Sigmoid colon (tissue), 7 donors: ENCODE data around the gene EHBP1L1. TPM values are rescaled to one million over a fixed set of nuclear protein-coding genes. Genes with fewer than 3 reads are reported as not detected.

Experiments used
- DNase-seq: peaks from one replicate; pipeline ENCODE4 v3.0.0-alpha.2; 2019
- H3K27ac ChIP-seq, 4 donors: fragments of 200-600 bp; sonication (generic); one replicate each; pipeline ENCODE4 v1.5.1; 2016 to 2019; ENCODE audit warnings: mild to moderate bottlenecking in 1 of 4
- H3K27me3 ChIP-seq, 3 donors: fragments of 200-600 bp; sonication (generic); one replicate each; pipeline ENCODE4 v1.5.1; 2019; ENCODE audit warnings: mild to moderate bottlenecking in 1 of 3
- H3K36me3 ChIP-seq, 4 donors: fragments of 200-600 bp; sonication (generic); one replicate each; pipeline ENCODE4 v1.5.1; 2016 to 2019
- H3K4me1 ChIP-seq, 4 donors: fragments of 200-600 bp; sonication (generic); one replicate each; pipeline ENCODE4 v1.5.1; 2017 to 2019
- H3K4me3 ChIP-seq, 4 donors: fragments of 200-600 bp; sonication (generic); one replicate each; pipeline ENCODE4 v1.5.1; 2017 to 2019; ENCODE audit warnings: mild to moderate bottlenecking in 2 of 4, moderate library complexity in 1 of 4
- H3K9me3 ChIP-seq, 4 donors: fragments of 200-600 bp in 3 of 4; sonication (generic) in 3 of 4; one replicate each; pipeline versions ENCODE4 v1.5.1 to v1.6.1; 2013 to 2019
- EP300 ChIP-seq, 4 donors: sonication (generic); formaldehyde crosslinking; IDR thresholded peaks; one replicate each; pipeline ENCODE4 v1.6.1; 2017; ENCODE audit warnings: antibody characterized with exemption in 4 of 4
- POLR2A ChIP-seq, 2 donors: fragments of 450-650 bp; IDR thresholded peaks; one replicate each; pipeline ENCODE4 v1.6.1; 2016; ENCODE audit warnings: antibody characterized with exemption in 2 of 2, mild to moderate bottlenecking in 2 of 2, moderate library complexity in 2 of 2
- POLR2AphosphoS5 ChIP-seq, 4 donors: sonication (generic); formaldehyde crosslinking; IDR thresholded peaks; one replicate each; pipeline ENCODE4 v1.6.1; 2017; ENCODE audit warnings: antibody characterized with exemption in 4 of 4
- WGBS, 2 donors: extraction: QIAGEN DNeasy Blood & Tissue Kit; methylation state at CpG; one replicate each; pipeline ENCODE4 v1.1.7; 2013; 5-methylcytosine and 5-hydroxymethylcytosine counted together
- intact Hi-C: fragments of 100-400 bp; cut with DNase I; formaldehyde crosslinking; loops from one replicate; pipeline ENCODE4 v1.15.1; 2023
- polyA plus RNA-seq, 3 donors: library from polyadenylated mRNA; stranded (reverse); fragments of 200-250 nt; gene quantifications; one replicate each; pipeline ENCODE4 v1.2.3, GENCODE V29; 2013
- total RNA-seq, 4 donors: library from RNA; depleted of rRNA; stranded (reverse); fragments of >200 nt; gene quantifications; one replicate each; pipeline ENCODE4 v1.1.0, GENCODE V29; 2016
- TF ChIP-seq, protein P1 (sequence below), 4 experiments: fragments of 450-650 bp in 3 of 4; fragments of 200-600 bp in 1 of 4; IDR thresholded peaks; one replicate each; pipeline ENCODE4 v1.5.1; 2016 to 2019; ENCODE audit warnings: antibody characterized with exemption in 4 of 4, mild to moderate bottlenecking in 3 of 4, moderate library complexity in 2 of 4
- donor health status: healthy with polysubstance abuse.
- donor health status: Bipolar disorder and iron deficiency.
- donor health status: healthy.

The EHBP1L1 gene
- total and polyA plus RNA-seq, 7 donors: 31.2 to 366 (median 148) TPM

DNA sequence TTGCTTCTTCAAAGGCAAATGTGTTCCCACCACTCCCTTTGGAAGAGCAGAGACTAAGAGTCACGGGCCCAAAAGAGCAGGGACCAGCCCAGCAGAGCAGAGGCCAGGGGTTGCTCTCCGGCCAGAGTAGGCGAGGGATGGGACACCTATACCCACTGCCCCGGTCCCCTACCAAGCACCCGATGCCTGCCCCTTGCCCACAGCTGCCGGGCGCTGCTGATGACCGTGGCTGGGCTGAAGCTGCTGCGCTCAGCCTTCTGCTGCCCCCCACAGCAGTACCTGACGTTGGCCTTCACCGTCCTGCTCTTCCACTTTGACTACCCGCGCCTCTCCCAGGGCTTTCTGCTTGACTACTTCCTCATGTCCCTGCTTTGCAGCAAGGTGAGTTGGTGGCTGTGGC is 51.3 kb downstream of the EHBP1L1 start:
- Histone ChIP-seq H3K4me1 (peaks cover 0 to 5% (median 2%) of the 10 kb centered on the region in 4 donors), H3K9me3 (no peaks in the 10 kb centered on the region), H3K27ac (no peak overlapping the region), H3K27me3 (no peaks in the 10 kb centered on the region), H3K4me3 (no peak overlapping the region), H3K36me3 (peaks cover 38 to 98% (median 76%) of the 10 kb centered on the region in 4 donors)
- TF ChIP-seq, protein P1, sequence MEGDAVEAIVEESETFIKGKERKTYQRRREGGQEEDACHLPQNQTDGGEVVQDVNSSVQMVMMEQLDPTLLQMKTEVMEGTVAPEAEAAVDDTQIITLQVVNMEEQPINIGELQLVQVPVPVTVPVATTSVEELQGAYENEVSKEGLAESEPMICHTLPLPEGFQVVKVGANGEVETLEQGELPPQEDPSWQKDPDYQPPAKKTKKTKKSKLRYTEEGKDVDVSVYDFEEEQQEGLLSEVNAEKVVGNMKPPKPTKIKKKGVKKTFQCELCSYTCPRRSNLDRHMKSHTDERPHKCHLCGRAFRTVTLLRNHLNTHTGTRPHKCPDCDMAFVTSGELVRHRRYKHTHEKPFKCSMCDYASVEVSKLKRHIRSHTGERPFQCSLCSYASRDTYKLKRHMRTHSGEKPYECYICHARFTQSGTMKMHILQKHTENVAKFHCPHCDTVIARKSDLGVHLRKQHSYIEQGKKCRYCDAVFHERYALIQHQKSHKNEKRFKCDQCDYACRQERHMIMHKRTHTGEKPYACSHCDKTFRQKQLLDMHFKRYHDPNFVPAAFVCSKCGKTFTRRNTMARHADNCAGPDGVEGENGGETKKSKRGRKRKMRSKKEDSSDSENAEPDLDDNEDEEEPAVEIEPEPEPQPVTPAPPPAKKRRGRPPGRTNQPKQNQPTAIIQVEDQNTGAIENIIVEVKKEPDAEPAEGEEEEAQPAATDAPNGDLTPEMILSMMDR (IDR thresholded peaks at IDR 0.05): no peak
- TF ChIP-seq POLR2A (IDR thresholded peaks at IDR 0.05) (no peak), EP300 (IDR thresholded peaks at IDR 0.05) (no peak), POLR2AphosphoS5 (IDR thresholded peaks at IDR 0.05) (no peak)
- no peak for DNase-seq
- 95% methylated on average over 13 of the region's 13 CpGs for WGBS, 2 donors
- intact Hi-C loops: loop anchor here (5.0 to 10.0 kb wide), 2 partner anchors 80 to 188 kb away; no protein-coding TSS in a partner anchor

DNA sequence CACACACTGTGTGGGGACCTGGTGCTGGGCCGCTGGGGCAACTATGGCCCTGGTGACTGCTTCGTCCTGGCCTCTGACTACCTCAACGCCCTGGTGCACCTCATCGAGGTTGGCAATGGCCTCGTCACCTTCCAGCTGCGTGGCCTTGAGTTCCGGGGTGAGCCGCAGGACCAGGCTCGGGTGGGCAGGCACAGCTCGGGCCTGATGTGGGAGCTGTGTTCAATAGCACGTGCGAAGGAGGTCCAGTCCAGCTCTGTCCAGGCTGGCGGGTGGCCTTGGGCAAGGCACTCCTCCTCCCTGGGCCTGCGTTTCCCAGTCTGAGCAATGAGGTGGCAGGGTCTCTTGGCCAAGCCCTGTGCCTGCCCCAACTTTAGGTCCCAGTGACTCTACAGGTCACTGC is 53.7 kb downstream of the EHBP1L1 start:
- Histone ChIP-seq H3K4me1 (peaks cover 0 to 5% (median 2%) of the 10 kb centered on the region in 4 donors), H3K27ac (no peak overlapping the region), H3K36me3 (peaks cover 45 to 98% (median 71%) of the 10 kb centered on the region in 4 donors), H3K27me3 (no peaks in the 10 kb centered on the region), H3K9me3 (no peaks in the 10 kb centered on the region), H3K4me3 (no peak overlapping the region)
- 96 to 97% methylated on average over 14 of the region's 14 CpGs for WGBS, 2 donors
- DNase-seq: no peak
- intact Hi-C loops: loop anchor here (5.0 to 10.0 kb wide), 2 partner anchors 78 to 185 kb away; no protein-coding TSS in a partner anchor
- TF ChIP-seq POLR2A (IDR thresholded peaks at IDR 0.05) (no peak), POLR2AphosphoS5 (IDR thresholded peaks at IDR 0.05) (no peak)
- TF ChIP-seq, protein P1 (IDR thresholded peaks at IDR 0.05): no peak

DNA sequence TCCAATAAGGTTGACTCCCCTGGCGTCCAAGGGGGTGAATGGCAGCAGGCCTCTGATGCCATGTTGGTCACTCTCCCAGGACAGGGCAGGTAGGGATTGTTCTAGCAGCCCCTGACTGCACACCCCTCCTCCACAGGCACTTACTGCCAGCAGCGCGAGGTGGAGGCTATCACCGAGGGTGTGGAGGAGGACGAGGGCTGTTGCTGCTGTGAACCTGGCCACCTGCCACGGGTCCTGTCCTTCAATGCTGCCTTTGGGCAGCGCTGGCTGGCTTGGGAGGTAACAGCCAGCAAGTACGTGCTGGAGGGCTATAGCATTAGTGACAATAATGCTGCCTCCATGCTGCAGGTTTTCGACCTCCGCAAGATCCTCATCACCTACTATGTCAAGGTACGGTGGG is 54.4 kb downstream of the EHBP1L1 start:
- Histone ChIP-seq H3K27me3 (no peaks in the 10 kb centered on the region), H3K4me1 (peaks cover 0 to 5% (median 2%) of the 10 kb centered on the region in 4 donors), H3K4me3 (no peak overlapping the region), H3K27ac (no peak overlapping the region), H3K9me3 (no peaks in the 10 kb centered on the region), H3K36me3 (peaks cover 48 to 98% (median 71%) of the 10 kb centered on the region in 4 donors)
- no peak for DNase-seq
- intact Hi-C loops: no loop called here
- TF ChIP-seq POLR2A (IDR thresholded peaks at IDR 0.05) (no peak), POLR2AphosphoS5 (IDR thresholded peaks at IDR 0.05) (no peak), EP300 (IDR thresholded peaks at IDR 0.05) (no peak)
- TF ChIP-seq, protein P1 (IDR thresholded peaks at IDR 0.05): no peak
- 83 to 95% methylated on average over 11 of the region's 11 CpGs for WGBS, 2 donors

DNA sequence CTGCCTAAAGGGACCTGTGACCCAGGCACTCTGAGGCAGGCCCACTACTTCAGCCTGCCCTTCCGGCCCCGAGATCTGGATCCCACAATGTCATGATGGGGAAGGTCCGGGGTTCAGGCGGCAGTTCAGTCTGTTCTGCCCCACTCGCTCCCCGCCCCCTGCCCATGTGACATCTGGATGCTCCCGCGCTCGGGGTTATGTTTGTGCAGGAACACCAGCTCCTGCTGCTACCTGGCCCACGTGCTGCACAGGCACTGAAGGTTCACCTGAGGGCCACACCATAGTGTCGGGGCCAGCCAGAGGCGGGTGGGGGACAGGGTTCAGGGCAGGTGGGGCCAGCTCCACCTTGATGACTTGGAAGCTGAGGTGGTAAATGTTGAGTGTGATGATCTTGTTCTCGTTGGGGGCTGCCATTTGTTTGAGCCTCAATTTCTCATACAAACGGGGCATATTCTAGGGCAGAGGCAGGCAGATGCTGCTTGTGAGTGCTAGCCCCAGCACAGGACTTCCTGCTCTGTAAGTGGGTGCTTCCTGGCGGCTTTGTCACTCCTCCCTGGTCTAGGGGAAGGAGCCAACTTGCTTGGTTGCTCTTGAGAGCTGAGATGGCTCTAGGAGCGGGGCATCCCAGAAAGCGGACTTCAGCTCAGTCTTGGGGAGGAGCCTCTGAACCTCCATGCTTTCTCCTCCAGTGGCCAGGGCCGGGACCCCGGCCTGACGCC is 57.7 kb downstream of the EHBP1L1 start:
- Histone ChIP-seq H3K27ac (no peak overlapping the region), H3K36me3 (peaks cover 49 to 85% (median 61%) of the 10 kb centered on the region in 4 donors), H3K4me1 (peaks cover 0 to 15% (median 12%) of the 10 kb centered on the region in 4 donors), H3K9me3 (no peaks in the 10 kb centered on the region), H3K4me3 (no peak overlapping the region), H3K27me3 (no peaks in the 10 kb centered on the region)
- WGBS, 2 donors: 84 to 86% methylated on average over 20 of the region's 20 CpGs
- DNase-seq: no peak
- TF ChIP-seq, protein P1 (IDR thresholded peaks at IDR 0.05): no peak
- TF ChIP-seq POLR2AphosphoS5 (IDR thresholded peaks at IDR 0.05): no peak
- no peak for TF ChIP-seq EP300 (IDR thresholded peaks at IDR 0.05)
- no peak for TF ChIP-seq POLR2A (IDR thresholded peaks at IDR 0.05)
- intact Hi-C loops: no loop called here
